Esophagus muscularis mucosa (tissue), 4 donors: ENCODE results near the gene ANKRD28.

Experiments
- EP300 ChIP-seq: sonication (generic); formaldehyde crosslinking; IDR thresholded peaks from one replicate; pipeline ENCODE4 v1.6.1; 2017; ENCODE audit warnings: antibody characterized with exemption
- POLR2A ChIP-seq: fragments of 450-650 bp; IDR thresholded peaks from one replicate; pipeline ENCODE4 v1.6.1; 2017; ENCODE audit warnings: antibody characterized with exemption, moderate library complexity, mild to moderate bottlenecking, low read depth
- POLR2AphosphoS5 ChIP-seq, 2 donors: sonication (generic); formaldehyde crosslinking; IDR thresholded peaks; one replicate each; pipeline ENCODE4 v1.6.1; 2017; ENCODE audit warnings: antibody characterized with exemption in 2 of 2
- TF ChIP-seq, protein P1 (sequence below), 3 experiments: fragments of 200-600 bp in 2 of 3; fragments of 450-650 bp in 1 of 3; sonication (generic) in 2 of 3; IDR thresholded peaks; one replicate each; pipeline ENCODE4 v1.5.1; 2017 to 2019; ENCODE audit warnings: antibody characterized with exemption in 3 of 3, mild to moderate bottlenecking in 2 of 3, moderate library complexity in 1 of 3

DNA sequence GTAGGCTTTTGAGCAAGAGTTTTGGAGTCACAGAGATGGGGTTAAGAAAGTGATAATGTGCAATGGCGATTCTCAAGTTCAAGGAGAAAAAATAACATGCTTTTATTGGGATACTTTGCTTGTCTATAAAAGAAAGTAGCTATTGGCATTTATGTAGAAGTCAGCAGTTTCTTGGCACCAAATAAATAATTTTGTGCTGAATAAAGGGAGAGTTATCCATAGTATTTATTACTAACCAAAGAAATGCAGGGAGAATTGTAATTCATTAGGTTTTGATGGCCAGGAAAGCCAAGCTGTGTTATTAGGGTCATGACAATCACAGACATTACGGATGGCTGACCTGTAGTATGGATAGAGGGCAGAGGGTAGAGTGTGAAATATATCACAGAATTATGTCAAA lies 163.1 kb downstream of the ANKRD28 start:
- no peak for TF ChIP-seq POLR2A
- no peak for TF ChIP-seq EP300
- TF ChIP-seq, protein P1, sequence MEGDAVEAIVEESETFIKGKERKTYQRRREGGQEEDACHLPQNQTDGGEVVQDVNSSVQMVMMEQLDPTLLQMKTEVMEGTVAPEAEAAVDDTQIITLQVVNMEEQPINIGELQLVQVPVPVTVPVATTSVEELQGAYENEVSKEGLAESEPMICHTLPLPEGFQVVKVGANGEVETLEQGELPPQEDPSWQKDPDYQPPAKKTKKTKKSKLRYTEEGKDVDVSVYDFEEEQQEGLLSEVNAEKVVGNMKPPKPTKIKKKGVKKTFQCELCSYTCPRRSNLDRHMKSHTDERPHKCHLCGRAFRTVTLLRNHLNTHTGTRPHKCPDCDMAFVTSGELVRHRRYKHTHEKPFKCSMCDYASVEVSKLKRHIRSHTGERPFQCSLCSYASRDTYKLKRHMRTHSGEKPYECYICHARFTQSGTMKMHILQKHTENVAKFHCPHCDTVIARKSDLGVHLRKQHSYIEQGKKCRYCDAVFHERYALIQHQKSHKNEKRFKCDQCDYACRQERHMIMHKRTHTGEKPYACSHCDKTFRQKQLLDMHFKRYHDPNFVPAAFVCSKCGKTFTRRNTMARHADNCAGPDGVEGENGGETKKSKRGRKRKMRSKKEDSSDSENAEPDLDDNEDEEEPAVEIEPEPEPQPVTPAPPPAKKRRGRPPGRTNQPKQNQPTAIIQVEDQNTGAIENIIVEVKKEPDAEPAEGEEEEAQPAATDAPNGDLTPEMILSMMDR (IDR thresholded peaks at IDR 0.05) = no peak
- TF ChIP-seq POLR2AphosphoS5 (IDR thresholded peaks at IDR 0.05) = no peak
